H1 (cell line): ENCODE measurements around the gene DENND4B. TPM values are rescaled to one million over a fixed set of nuclear protein-coding genes. Genes with fewer than 3 reads are reported as not detected.

Source experiments
- CTCF ChIA-PET: fragments of 300-600 bp; sonication (Branson Sonifier 250); formaldehyde crosslinking; loops from one replicate; lab custom pipeline; 2021; ENCODE audit not compliant: partially characterized antibody; lab: Charles Lee
- POLR2A ChIA-PET: fragments of 300-600 bp; sonication (Branson Sonifier 250); formaldehyde crosslinking; loops from one replicate; lab custom pipeline; 2021; ENCODE audit warnings: inconsistent platforms; ENCODE audit not compliant: partially characterized antibody; lab: Charles Lee
- DNase-seq, 2 experiments: peaks; one replicate each; pipeline versions ENCODE4 v3.0.0 to v3.0.0-alpha.2; 2010 to 2022; ENCODE audit warnings: low spot score in 2 of 2, low read depth in 1 of 2, mixed read lengths in 1 of 2
- FAIRE-seq: peaks from 2 replicates; lab custom pipeline; 2011; peaks lifted over from hg19 to GRCh38; lab: Jason Lieb, UNC
- H2AFZ ChIP-seq: 2 replicates; pipeline ENCODE4 v1.8.1; 2012; ENCODE audit warnings: low read length, inconsistent platforms
- H2AK5ac ChIP-seq: 2 replicates; pipeline ENCODE4 v1.6.1; 2013; ENCODE audit warnings: low read depth, low read length
- H2BK120ac ChIP-seq: replicated peaks from 2 replicates; pipeline ENCODE3; 2013; ENCODE audit warnings: low read depth, low read length, inconsistent platforms
- H2BK12ac ChIP-seq: 2 replicates; pipeline ENCODE4 v1.6.1; 2013; ENCODE audit warnings: low read depth, low read length
- H2BK15ac ChIP-seq: 2 replicates; pipeline ENCODE4 v1.6.1; 2013; ENCODE audit warnings: low read length
- H2BK20ac ChIP-seq: 2 replicates; pipeline ENCODE4 v1.6.1; 2013; ENCODE audit warnings: low read length
- H2BK5ac ChIP-seq: 2 replicates; pipeline ENCODE4 v1.6.1; 2013; ENCODE audit warnings: low read depth, low read length
- H3K14ac ChIP-seq: 2 replicates; pipeline ENCODE4 v1.6.1; 2013; ENCODE audit warnings: inconsistent platforms; ENCODE audit not compliant: insufficient read length
- H3K18ac ChIP-seq: 2 replicates; pipeline ENCODE4 v1.6.1; 2013; ENCODE audit warnings: low read length; ENCODE audit errors: extremely low read depth
- H3K23ac ChIP-seq: 2 replicates; pipeline ENCODE4 v1.6.1; 2013; ENCODE audit warnings: inconsistent platforms; ENCODE audit not compliant: insufficient read length
- H3K23me2 ChIP-seq: 2 replicates; pipeline ENCODE4 v1.6.1; 2013; ENCODE audit warnings: low read depth, low read length
- H3K27ac ChIP-seq: 2 replicates; pipeline ENCODE4 v1.6.1; 2011; ENCODE audit warnings: low read depth, low read length, inconsistent platforms
- H3K27me3 ChIP-seq, 4 experiments: replicated peaks in 1 of 4; 1 replicate in 1 of 4; 2 replicates in 3 of 4; pipeline versions ENCODE4 v1.6.1 to v1.8.1; 2011 to 2013; ENCODE audit warnings: low read length in 3 of 4, mild to moderate bottlenecking in 3 of 4, inconsistent platforms in 2 of 4, mixed read lengths in 2 of 4, moderate library complexity in 1 of 4; ENCODE audit not compliant: control insufficient read depth in 3 of 4, insufficient read depth in 3 of 4; ENCODE audit errors: extremely low read depth in 1 of 4
- H3K36me3 ChIP-seq, 4 experiments: 2 replicates each; pipeline versions ENCODE4 v1.6.1 to v1.8.1; 2011 to 2013; ENCODE audit warnings: mild to moderate bottlenecking in 4 of 4, low read length in 3 of 4, moderate library complexity in 2 of 4, control low read depth in 1 of 4, inconsistent platforms in 1 of 4; ENCODE audit not compliant: insufficient read depth in 4 of 4, control insufficient read depth in 2 of 4
- H3K4ac ChIP-seq: replicated peaks from 2 replicates; pipeline ENCODE3; 2013; ENCODE audit warnings: low read length, low read depth, mixed read lengths, inconsistent platforms; ENCODE audit not compliant: insufficient read length
- H3K4me1 ChIP-seq, 4 experiments: replicated peaks in 1 of 4; 1 replicate in 1 of 4; 2 replicates in 3 of 4; pipeline versions ENCODE4 v1.6.1 to v1.8.1; 2011 to 2013; ENCODE audit warnings: low read length in 3 of 4, inconsistent platforms in 2 of 4, mixed read lengths in 1 of 4; ENCODE audit not compliant: insufficient read depth in 4 of 4, control insufficient read depth in 3 of 4
- H3K4me2 ChIP-seq, 2 experiments: 2 replicates each; pipeline versions ENCODE4 v1.6.1 to v1.8.1; 2011 to 2013; ENCODE audit warnings: low read depth in 2 of 2, low read length in 2 of 2, control low read depth in 1 of 2, inconsistent platforms in 1 of 2, mild to moderate bottlenecking in 1 of 2; ENCODE audit not compliant: insufficient read depth in 1 of 2
- H3K4me3 ChIP-seq, 4 experiments: fragments of 200-600, 300-600 bp in 1 of 4; sonication (generic), shearing (Covaris generic), sonication (Bioruptor Twin) in 1 of 4; 2 replicates each; pipeline versions ENCODE4 v1.5.1 to v1.8.1; 2011 to 2016; ENCODE audit warnings: low read length in 4 of 4, low read depth in 3 of 4, control low read depth in 2 of 4, inconsistent platforms in 2 of 4, mild to moderate bottlenecking in 2 of 4, mixed read lengths in 1 of 4, moderate library complexity in 1 of 4; ENCODE audit not compliant: insufficient read depth in 2 of 4; ENCODE audit errors: extremely low read depth in 1 of 4
- H3K56ac ChIP-seq: replicated peaks from 2 replicates; pipeline ENCODE3; 2013; ENCODE audit warnings: low read depth, mild to moderate bottlenecking, mixed read lengths, low read length, inconsistent platforms; ENCODE audit not compliant: insufficient read length
- H3K79me1 ChIP-seq: 2 replicates; pipeline ENCODE4 v1.6.1; 2013; ENCODE audit warnings: low read depth, low read length, control low read depth
- H3K79me2 ChIP-seq, 2 experiments: 2 replicates each; pipeline versions ENCODE4 v1.6.1 to v1.8.1; 2012 to 2013; ENCODE audit warnings: low read length in 2 of 2, mild to moderate bottlenecking in 2 of 2, inconsistent platforms in 1 of 2; ENCODE audit not compliant: insufficient read depth in 2 of 2, control insufficient read depth in 1 of 2
- H3K9ac ChIP-seq, 4 experiments: replicated peaks in 1 of 4; 1 replicate in 1 of 4; 2 replicates in 3 of 4; pipeline versions ENCODE4 v1.6.1 to v1.8.1; 2011 to 2013; ENCODE audit warnings: low read depth in 3 of 4, low read length in 3 of 4, control low read depth in 2 of 4, mild to moderate bottlenecking in 2 of 4, moderate library complexity in 2 of 4, inconsistent platforms in 1 of 4; ENCODE audit errors: extremely low read depth in 1 of 4
- H3K9me3 ChIP-seq, 2 experiments: 2 replicates each; pipeline versions ENCODE4 v1.6.1 to v1.8.1; 2012 to 2013; ENCODE audit warnings: mild to moderate bottlenecking in 2 of 2, moderate library complexity in 2 of 2, control low read depth in 1 of 2, inconsistent platforms in 1 of 2, low read depth in 1 of 2, low read length in 1 of 2, mixed read lengths in 1 of 2; ENCODE audit not compliant: insufficient read depth in 2 of 2
- H4K20me1 ChIP-seq, 2 experiments: replicated peaks in 1 of 2; 2 replicates each; pipeline versions ENCODE3 to v1.8.1; 2011 to 2013; ENCODE audit warnings: inconsistent platforms in 2 of 2, low read length in 2 of 2, mild to moderate bottlenecking in 1 of 2; ENCODE audit not compliant: insufficient read depth in 2 of 2, control insufficient read depth in 1 of 2
- H4K5ac ChIP-seq: 2 replicates; pipeline ENCODE4 v1.6.1; 2013; ENCODE audit warnings: low read length, low read depth, mixed read lengths, inconsistent platforms; ENCODE audit not compliant: insufficient read length
- H4K8ac ChIP-seq: 2 replicates; pipeline ENCODE4 v1.8.0; 2013; ENCODE audit warnings: mild to moderate bottlenecking, moderate library complexity, low read length, inconsistent platforms; ENCODE audit not compliant: insufficient read depth; ENCODE audit errors: extremely low read depth
- H4K91ac ChIP-seq: replicated peaks from 2 replicates; pipeline ENCODE3; 2013; ENCODE audit warnings: low read length, mixed read lengths, inconsistent platforms; ENCODE audit not compliant: insufficient read length
- ATF2 ChIP-seq: IDR thresholded peaks from 2 replicates; pipeline ENCODE4 v1.6.1; 2012; ENCODE audit warnings: low read length, inconsistent platforms
- CBX8 ChIP-seq: fragments of 300-800, 300-1000 bp; sonication (generic); IDR thresholded peaks from 2 replicates; pipeline ENCODE4 v1.7.1; 2016; ENCODE audit warnings: low read depth, low read length, borderline replicate concordance
- CEBPB ChIP-seq: IDR thresholded peaks from 2 replicates; pipeline ENCODE4 v1.6.1; 2012; ENCODE audit warnings: low read depth, low read length
- EZH2 ChIP-seq: fragments of 200-600 bp; sonication (generic); IDR thresholded peaks from 2 replicates; pipeline ENCODE4 v1.7.1; 2012; ENCODE audit warnings: low read depth, mild to moderate bottlenecking, moderate library complexity, low read length, inconsistent platforms; ENCODE audit not compliant: severe bottlenecking
- GABPA ChIP-seq: IDR thresholded peaks from 2 replicates; pipeline ENCODE4 v1.6.1; 2011; ENCODE audit warnings: mild to moderate bottlenecking, low read length, moderate library complexity, borderline replicate concordance; ENCODE audit not compliant: insufficient read depth
- HDAC2 ChIP-seq, 2 experiments: fragments of 300-600 bp in 1 of 2; sonication (generic) in 1 of 2; IDR thresholded peaks; 2 replicates each; pipeline ENCODE4 v1.6.1; 2011 to 2012; ENCODE audit warnings: low read depth in 2 of 2, low read length in 2 of 2, mild to moderate bottlenecking in 2 of 2, moderate library complexity in 2 of 2, borderline replicate concordance in 1 of 2, inconsistent platforms in 1 of 2
- NANOG ChIP-seq: IDR thresholded peaks from 2 replicates; pipeline ENCODE4 v1.6.1; 2011; ENCODE audit warnings: low read length, low read depth, mild to moderate bottlenecking, inconsistent platforms; ENCODE audit not compliant: insufficient read depth, poor library complexity, severe bottlenecking
- PHF8 ChIP-seq: fragments of 200-600 bp; sonication (generic); conservative IDR thresholded peaks from 2 replicates; pipeline ENCODE4 v1.7.1; 2012; ENCODE audit warnings: low read depth, mild to moderate bottlenecking, inconsistent platforms, low read length, moderate library complexity
- POU5F1 ChIP-seq: IDR thresholded peaks from 2 replicates; pipeline ENCODE4 v1.6.1; 2011; ENCODE audit warnings: low read depth, mild to moderate bottlenecking, low read length, moderate library complexity
- SP4 ChIP-seq: IDR thresholded peaks from 2 replicates; pipeline ENCODE4 v1.6.1; 2012; ENCODE audit warnings: low read length, inconsistent platforms
- ZNF274 ChIP-seq: IDR thresholded peaks from 2 replicates; pipeline ENCODE4 v1.7.0; 2012; ENCODE audit warnings: low read length, borderline replicate concordance; ENCODE audit errors: extremely low read depth
- WGBS, 2 experiments: shearing (Covaris generic) in 1 of 2; methylation state at CpG; one replicate each; pipeline versions ENCODE4 v1.1.6 to v1.1.7; 2013 to 2015; ENCODE audit warnings: low lambda C conversion rate in 2 of 2, mixed read lengths in 2 of 2, inconsistent platforms in 1 of 2, low coverage in 1 of 2, missing lambda C conversion rate in 1 of 2; ENCODE audit not compliant: insufficient replicate concordance in 2 of 2, insufficient coverage in 1 of 2, insufficient read length in 1 of 2; ENCODE audit errors: extremely low coverage in 1 of 2, missing lambda C conversion rate in 1 of 2; 5-methylcytosine and 5-hydroxymethylcytosine counted together
- polyA plus RNA-seq, 7 experiments: library from polyadenylated mRNA; depleted of rRNA in 3 of 7; stranded (reverse) in 5 of 7; unstranded in 2 of 7; fragments of >200 nt in 5 of 7; fragments of 200-250 nt in 2 of 7; gene quantifications; 1 replicate in 5 of 7; 2 replicates in 1 of 7; 4 replicates in 1 of 7; pipeline versions ENCODE4 v1.2.1 to v1.2.3, GENCODE V29; 2011 to 2013; ENCODE audit warnings: missing spikeins in 2 of 7, mixed read lengths in 2 of 7
- total RNA-seq: library from RNA; stranded (reverse); fragmentation: NEBNext Ultra II Directional; extraction: Animal tissue kit (Norgen Biotek cat#: 25700); gene quantifications from 2 replicates; pipeline ENCODE4 v1.2.1, GENCODE V29; 2021

The DENND4B gene
- total and polyA plus RNA-seq, 2 of the 8 experiments (the other 6 are each of a cell fraction or from before 2014, with no cell fraction given) = 45.6 to 61.1 TPM

GRCh38 chr1:153951183-153951582 is 4.7 kb upstream of the DENND4B start:
- WGBS, 2 experiments = 92% methylated on average over 9 of the region's 11 CpGs; no CpG with 5 or more reads in 1 of the 2 experiments
- no peak overlapping the region for H4K8ac ChIP-seq
- no peak overlapping the region for H4K91ac ChIP-seq
- no peaks in the 10 kb centered on the region for H3K9me3 ChIP-seq
- H2BK15ac ChIP-seq = no peak overlapping the region
- TF ChIP-seq NANOG (no peak), POU5F1 (no peak), EZH2 (no peak), ATF2 (no peak), CBX8 (no peak), ZNF274 (no peak), PHF8 (no peak), CEBPB (no peak), HDAC2 (IDR thresholded peaks at IDR 0.05; ENCODE audit: borderline replicate concordance in 1 of 2, low read depth in 2 of 2, low read length in 2 of 2) (no peak), SP4 (no peak), GABPA (no peak)
- H3K36me3 ChIP-seq = peaks cover 7 to 30% (median 25%) of the 10 kb centered on the region in 4 experiments
- H3K4me1 ChIP-seq = 0 out of 7 replicates have a peak, but pooled peaks cover 0 to 3% (median 0%) of the 10 kb centered on the region in 4 experiments
- CTCF ChIA-PET = interaction anchor here (1.2 to 1.7 kb wide), 2 partner anchors 21 to 143 kb away, joined by 3 to 4 read pairs; no protein-coding TSS in a partner anchor
- H3K79me2 ChIP-seq = peaks cover 6 to 28% of the 10 kb centered on the region in 2 experiments
- no peak overlapping the region for H3K4me2 ChIP-seq
- POLR2A ChIA-PET = interaction anchor here (0.6 to 4.7 kb wide), 6 partner anchors 10 to 47 kb away, joined by 3 to 19 read pairs (median 4); partner anchors contain the start of genes JTB, RPS27 and SLC39A1
- H3K56ac ChIP-seq = no peak overlapping the region
- no peak overlapping the region for H2AK5ac ChIP-seq
- H2BK5ac ChIP-seq = no peak overlapping the region
- no peak overlapping the region for H3K4me3 ChIP-seq
- H2BK120ac ChIP-seq = no peak overlapping the region
- H3K14ac ChIP-seq = no peak overlapping the region
- H3K79me1 ChIP-seq = peaks cover 16% of the 10 kb centered on the region
- peaks cover 5 to 14% of the 10 kb centered on the region in 2 experiments for H4K20me1 ChIP-seq
- no peak overlapping the region for H2BK12ac ChIP-seq
- no peak overlapping the region for H2AFZ ChIP-seq
- H3K27me3 ChIP-seq = no peaks in the 10 kb centered on the region
- H3K18ac ChIP-seq = no peak overlapping the region
- no peak overlapping the region for H2BK20ac ChIP-seq
- no peaks in the 10 kb centered on the region; the same call in 1 of the 2 replicates for H3K23me2 ChIP-seq
- DNase-seq (no peak), FAIRE-seq (no peak)
- H3K4ac ChIP-seq = no peak overlapping the region
- H3K27ac ChIP-seq = no peak overlapping the region
- no peak overlapping the region for H4K5ac ChIP-seq
- no peak overlapping the region for H3K23ac ChIP-seq
- H3K9ac ChIP-seq = no peak overlapping the region
